ENCODE data around the gene CCDC157.
"Not testable (repeated sequence)": the region's sequence is repeated elsewhere in the genome, so short reads cannot be mapped to it uniquely, and the experiment has no call there.

The CCDC157 gene

DNA sequence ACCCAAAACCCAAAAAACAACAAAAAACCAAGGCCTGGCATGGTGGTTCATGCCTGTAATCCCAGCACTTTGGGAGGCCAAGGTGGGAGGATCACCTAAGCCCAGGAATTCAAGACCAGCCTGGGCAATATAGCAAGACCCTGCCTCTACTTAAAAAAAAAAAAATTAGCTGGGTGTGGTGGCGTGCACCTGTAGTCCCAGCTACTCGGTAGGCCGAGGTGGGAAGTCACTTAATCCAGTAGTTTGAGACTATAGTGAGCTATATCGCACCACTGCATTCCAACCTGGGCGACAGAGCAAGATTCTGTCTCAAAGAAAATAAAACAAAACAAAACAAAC lies 45.9 kb downstream of the CCDC157 start:
- not testable (repeated sequence) for H2AFZ ChIP-seq (ENCODE audit: low read depth, low read length); H3K4me2 ChIP-seq (ENCODE audit: low read length, poor library complexity, severe bottlenecking); H2BK120ac ChIP-seq (ENCODE audit: low read depth, low read length); H3K9ac ChIP-seq (ENCODE audit: low read length); H3K9me3 ChIP-seq (ENCODE audit: control insufficient read depth, low read length); H2AK5ac ChIP-seq (ENCODE audit: low read length, severe bottlenecking); H3K27ac ChIP-seq (ENCODE audit: low read length, poor library complexity, severe bottlenecking); H3K18ac ChIP-seq (ENCODE audit: low read depth in 1 of 2, low read length in 2 of 2); DNase-seq; H2BK12ac ChIP-seq (ENCODE audit: low read length in 2 of 2); H3K4me3 ChIP-seq (ENCODE audit: insufficient read depth in 1 of 2, low read depth in 1 of 2, low read length in 2 of 2); H3K14ac ChIP-seq (ENCODE audit: low read length in 2 of 2); H2BK15ac ChIP-seq (ENCODE audit: low read depth, poor library complexity, severe bottlenecking); H3K4ac ChIP-seq (ENCODE audit: low read depth in 1 of 2, low read length in 2 of 2); H4K8ac ChIP-seq (ENCODE audit: low read length); H2BK5ac ChIP-seq (ENCODE audit: low read depth, low read length, poor library complexity, severe bottlenecking); H4K91ac ChIP-seq (ENCODE audit: low read length); H3K23ac ChIP-seq (ENCODE audit: low read length in 2 of 2); H3K27me3 ChIP-seq (ENCODE audit: control insufficient read depth in 1 of 2, insufficient read depth in 1 of 2, low read length in 2 of 2)
- WGBS: 98% methylated on average over 5 of the region's 5 CpGs
- Histone ChIP-seq H3K4me1 (ENCODE audit: control insufficient read depth, insufficient read depth, low read depth, low read length) (peaks cover 15% of the 10 kb centered on the region), H3K79me1 (replicated peaks; ENCODE audit: low read length, poor library complexity, severe bottlenecking) (peaks cover 38% of the 10 kb centered on the region), H3K36me3 (ENCODE audit: control insufficient read depth in 1 of 2, insufficient read depth in 2 of 2, low read depth in 1 of 2, low read length in 2 of 2) (peaks cover 23 to 28% of the 10 kb centered on the region in 2 experiments)

DNA sequence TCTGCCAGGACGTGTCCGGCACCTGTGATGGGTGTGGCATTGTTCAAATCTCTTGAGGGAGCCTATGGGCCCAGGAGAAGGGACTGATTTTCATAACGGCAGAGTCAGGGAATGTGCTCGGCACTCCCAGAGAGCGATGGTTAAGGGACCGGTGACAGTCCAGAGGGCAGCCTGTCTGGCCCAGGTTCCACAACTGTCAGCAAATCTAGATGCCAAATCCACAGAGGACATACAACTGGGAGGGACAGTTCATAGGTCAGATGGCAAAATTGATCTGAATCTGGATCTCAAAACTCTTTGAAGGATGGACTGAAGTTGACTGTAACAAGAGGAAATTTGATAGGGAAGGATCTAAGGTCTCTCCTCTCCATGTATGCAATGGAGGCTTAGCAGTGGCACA lies 47.5 kb downstream of the CCDC157 start:
- H3K36me3 ChIP-seq (ENCODE audit: control insufficient read depth in 1 of 2, insufficient read depth in 2 of 2, low read depth in 1 of 2, low read length in 2 of 2): peaks cover 35 to 39% of the 10 kb centered on the region in 2 experiments
- H3K18ac ChIP-seq (ENCODE audit: low read depth in 1 of 2, low read length in 2 of 2): no peak overlapping the region
- no peak overlapping the region for H2AK5ac ChIP-seq (ENCODE audit: low read length, severe bottlenecking)
- H3K14ac ChIP-seq (ENCODE audit: low read length in 2 of 2): no peak overlapping the region
- H3K4me1 ChIP-seq (ENCODE audit: control insufficient read depth, insufficient read depth, low read depth, low read length): peaks cover 5% of the 10 kb centered on the region
- no peak overlapping the region for H3K4ac ChIP-seq (ENCODE audit: low read depth in 1 of 2, low read length in 2 of 2)
- no peak overlapping the region for H2BK15ac ChIP-seq (ENCODE audit: low read depth, poor library complexity, severe bottlenecking)
- H3K9me3 ChIP-seq (ENCODE audit: control insufficient read depth, low read length): no peaks in the 10 kb centered on the region
- H3K79me1 ChIP-seq (replicated peaks; ENCODE audit: low read length, poor library complexity, severe bottlenecking): peaks cover 29% of the 10 kb centered on the region
- DNase-seq: no peak
- no peak overlapping the region for H3K4me2 ChIP-seq (ENCODE audit: low read length, poor library complexity, severe bottlenecking)
- H3K27ac ChIP-seq (ENCODE audit: low read length, poor library complexity, severe bottlenecking): no peak overlapping the region
- H2BK12ac ChIP-seq (ENCODE audit: low read length in 2 of 2): no peak overlapping the region
- no peak overlapping the region for H3K9ac ChIP-seq (ENCODE audit: low read length)
- H3K23ac ChIP-seq (ENCODE audit: low read length in 2 of 2): no peak overlapping the region
- 86% methylated on average over 6 of the region's 6 CpGs for WGBS
- no peak overlapping the region for H4K91ac ChIP-seq (ENCODE audit: low read length)
- H4K8ac ChIP-seq (ENCODE audit: low read length): no peak overlapping the region
- no peak overlapping the region for H2BK5ac ChIP-seq (ENCODE audit: low read depth, low read length, poor library complexity, severe bottlenecking)
- no peaks in the 10 kb centered on the region for H3K27me3 ChIP-seq (ENCODE audit: control insufficient read depth in 1 of 2, insufficient read depth in 1 of 2, low read length in 2 of 2)
- no peak overlapping the region for H2BK120ac ChIP-seq (ENCODE audit: low read depth, low read length)
- H2AFZ ChIP-seq (ENCODE audit: low read depth, low read length): no peak overlapping the region
- H3K4me3 ChIP-seq (ENCODE audit: insufficient read depth in 1 of 2, low read depth in 1 of 2, low read length in 2 of 2): no peak overlapping the region

DNA sequence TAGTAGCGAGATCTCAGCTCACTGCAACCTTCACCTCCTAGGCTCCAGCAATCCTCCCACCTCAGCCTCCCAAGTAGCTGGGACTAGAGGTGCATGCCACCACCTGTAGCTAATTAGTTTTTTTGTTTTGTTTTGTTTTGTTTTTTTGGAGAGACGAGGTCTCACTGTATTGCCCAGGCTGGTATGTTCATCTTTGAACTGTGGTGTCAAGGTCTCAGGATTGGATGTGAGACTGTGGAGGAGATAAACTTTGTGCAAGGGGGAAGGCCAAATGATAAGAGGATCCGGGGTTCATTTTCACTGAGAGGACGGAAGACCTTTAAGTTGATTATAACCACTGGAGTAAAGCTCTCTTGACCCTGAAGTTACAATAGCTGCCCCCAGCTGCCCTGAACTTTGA lies 48.9 kb downstream of the CCDC157 start:
- H3K14ac ChIP-seq (ENCODE audit: low read length in 2 of 2): no peak overlapping the region
- no peak overlapping the region for H3K27ac ChIP-seq (ENCODE audit: low read length, poor library complexity, severe bottlenecking)
- no peak overlapping the region for H3K4ac ChIP-seq (ENCODE audit: low read depth in 1 of 2, low read length in 2 of 2)
- 88% methylated on average over 3 of the region's 4 CpGs for WGBS
- no peak overlapping the region for H2AK5ac ChIP-seq (ENCODE audit: low read length, severe bottlenecking)
- no peak overlapping the region for H3K4me2 ChIP-seq (ENCODE audit: low read length, poor library complexity, severe bottlenecking)
- H4K8ac ChIP-seq (ENCODE audit: low read length): no peak overlapping the region
- DNase-seq: no peak
- no peaks in the 10 kb centered on the region for H3K27me3 ChIP-seq (ENCODE audit: control insufficient read depth in 1 of 2, insufficient read depth in 1 of 2, low read length in 2 of 2)
- peaks cover 47 to 49% of the 10 kb centered on the region in 2 experiments for H3K36me3 ChIP-seq (ENCODE audit: control insufficient read depth in 1 of 2, insufficient read depth in 2 of 2, low read depth in 1 of 2, low read length in 2 of 2)
- no peak overlapping the region for H2AFZ ChIP-seq (ENCODE audit: low read depth, low read length)
- no peaks in the 10 kb centered on the region for H3K9me3 ChIP-seq (ENCODE audit: control insufficient read depth, low read length)
- no peak overlapping the region for H2BK5ac ChIP-seq (ENCODE audit: low read depth, low read length, poor library complexity, severe bottlenecking)
- H2BK12ac ChIP-seq (ENCODE audit: low read length in 2 of 2): no peak overlapping the region
- no peak overlapping the region for H3K18ac ChIP-seq (ENCODE audit: low read depth in 1 of 2, low read length in 2 of 2)
- H2BK15ac ChIP-seq (ENCODE audit: low read depth, poor library complexity, severe bottlenecking): no peak overlapping the region
- no peak overlapping the region for H3K23ac ChIP-seq (ENCODE audit: low read length in 2 of 2)
- peaks cover 5% of the 10 kb centered on the region for H3K4me1 ChIP-seq (ENCODE audit: control insufficient read depth, insufficient read depth, low read depth, low read length)
- H3K79me1 ChIP-seq (replicated peaks; ENCODE audit: low read length, poor library complexity, severe bottlenecking): peaks cover 21% of the 10 kb centered on the region
- no peak overlapping the region for H3K4me3 ChIP-seq (ENCODE audit: insufficient read depth in 1 of 2, low read depth in 1 of 2, low read length in 2 of 2)
- H3K9ac ChIP-seq (ENCODE audit: low read length): no peak overlapping the region
- H2BK120ac ChIP-seq (ENCODE audit: low read depth, low read length): no peak overlapping the region
- no peak overlapping the region for H4K91ac ChIP-seq (ENCODE audit: low read length)

DNA sequence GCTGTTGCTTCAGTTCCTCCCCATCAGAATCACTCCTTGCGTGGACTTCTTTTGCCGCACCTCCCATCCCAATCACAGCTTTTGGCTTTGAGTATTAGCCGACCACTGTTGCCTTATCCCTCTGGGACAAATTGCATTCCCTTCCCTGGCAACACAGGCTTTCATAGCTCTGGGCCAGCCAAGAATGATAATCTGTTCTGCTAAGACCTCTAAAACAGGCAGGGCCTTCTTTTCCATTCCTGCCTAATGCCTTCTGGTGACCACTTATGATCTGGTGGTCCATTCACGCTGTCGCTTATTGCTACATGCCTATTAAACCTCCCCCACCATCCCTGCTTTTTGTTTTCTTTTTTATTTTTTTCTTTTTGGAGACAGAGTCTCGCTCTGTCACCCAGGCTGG lies 49.6 kb downstream of the CCDC157 start:
- WGBS: 95% methylated on average over 6 of the region's 6 CpGs
- H3K4me2 ChIP-seq (ENCODE audit: low read length, poor library complexity, severe bottlenecking): no peak overlapping the region
- no peak overlapping the region for H3K18ac ChIP-seq (ENCODE audit: low read depth in 1 of 2, low read length in 2 of 2)
- no peak overlapping the region for H3K4ac ChIP-seq (ENCODE audit: low read depth in 1 of 2, low read length in 2 of 2)
- H3K36me3 ChIP-seq (ENCODE audit: control insufficient read depth in 1 of 2, insufficient read depth in 2 of 2, low read depth in 1 of 2, low read length in 2 of 2): peaks cover 49 to 52% of the 10 kb centered on the region in 2 experiments
- H2BK120ac ChIP-seq (ENCODE audit: low read depth, low read length): no peak overlapping the region
- H3K9me3 ChIP-seq (ENCODE audit: control insufficient read depth, low read length): no peaks in the 10 kb centered on the region
- no peak overlapping the region for H2AFZ ChIP-seq (ENCODE audit: low read depth, low read length)
- peaks cover 21% of the 10 kb centered on the region for H3K79me1 ChIP-seq (replicated peaks; ENCODE audit: low read length, poor library complexity, severe bottlenecking)
- H3K14ac ChIP-seq (ENCODE audit: low read length in 2 of 2): no peak overlapping the region
- no peak overlapping the region for H3K9ac ChIP-seq (ENCODE audit: low read length)
- H3K27ac ChIP-seq (ENCODE audit: low read length, poor library complexity, severe bottlenecking): no peak overlapping the region
- no peak overlapping the region for H2BK12ac ChIP-seq (ENCODE audit: low read length in 2 of 2)
- H4K8ac ChIP-seq (ENCODE audit: low read length): no peak overlapping the region
- no peak overlapping the region for H2BK15ac ChIP-seq (ENCODE audit: low read depth, poor library complexity, severe bottlenecking)
- no peak overlapping the region for H3K23ac ChIP-seq (ENCODE audit: low read length in 2 of 2)
- H3K27me3 ChIP-seq (ENCODE audit: control insufficient read depth in 1 of 2, insufficient read depth in 1 of 2, low read length in 2 of 2): no peaks in the 10 kb centered on the region
- no peak for DNase-seq
- no peak overlapping the region for H3K4me3 ChIP-seq (ENCODE audit: insufficient read depth in 1 of 2, low read depth in 1 of 2, low read length in 2 of 2)
- H2AK5ac ChIP-seq (ENCODE audit: low read length, severe bottlenecking): no peak overlapping the region
- H2BK5ac ChIP-seq (ENCODE audit: low read depth, low read length, poor library complexity, severe bottlenecking): no peak overlapping the region
- H4K91ac ChIP-seq (ENCODE audit: low read length): no peak overlapping the region
- peaks cover 5% of the 10 kb centered on the region for H3K4me1 ChIP-seq (ENCODE audit: control insufficient read depth, insufficient read depth, low read depth, low read length)
